Nephron progenitor cell (in vitro differentiated cells): Measurements from ENCODE around the gene FBXL17.

Experiments used
- DNase-seq: peaks from one replicate; pipeline ENCODE4 v3.0.0; 2021
- H3K27ac Mint-ChIP-seq: 2 replicates; pipeline ENCODE4 v1.8.0; 2021; ENCODE audit warnings: mild to moderate bottlenecking, moderate library complexity, mixed read lengths
- H3K27me3 Mint-ChIP-seq: 2 replicates; pipeline ENCODE4 v1.8.0; 2021; ENCODE audit warnings: mild to moderate bottlenecking, low read depth, mixed read lengths; ENCODE audit not compliant: poor library complexity
- H3K36me3 Mint-ChIP-seq: 2 replicates; pipeline ENCODE4 v1.8.0; 2021; ENCODE audit warnings: low read depth, mixed read lengths
- H3K4me1 Mint-ChIP-seq: 2 replicates; pipeline ENCODE4 v1.8.0; 2021; ENCODE audit warnings: mixed read lengths
- H3K4me3 Mint-ChIP-seq: 2 replicates; pipeline ENCODE4 v1.8.0; 2021; ENCODE audit warnings: mild to moderate bottlenecking, moderate library complexity, mixed read lengths
- H3K9me3 Mint-ChIP-seq: 2 replicates; pipeline ENCODE4 v1.8.0; 2021; ENCODE audit warnings: mild to moderate bottlenecking, moderate library complexity, mixed read lengths
- TF ChIP-seq, protein P1 (sequence below): fragments of 200-600 bp; sonication (generic); IDR thresholded peaks from 2 replicates; pipeline ENCODE4 v1.5.0; 2021; ENCODE audit warnings: antibody characterized with exemption

Gene FBXL17

DNA sequence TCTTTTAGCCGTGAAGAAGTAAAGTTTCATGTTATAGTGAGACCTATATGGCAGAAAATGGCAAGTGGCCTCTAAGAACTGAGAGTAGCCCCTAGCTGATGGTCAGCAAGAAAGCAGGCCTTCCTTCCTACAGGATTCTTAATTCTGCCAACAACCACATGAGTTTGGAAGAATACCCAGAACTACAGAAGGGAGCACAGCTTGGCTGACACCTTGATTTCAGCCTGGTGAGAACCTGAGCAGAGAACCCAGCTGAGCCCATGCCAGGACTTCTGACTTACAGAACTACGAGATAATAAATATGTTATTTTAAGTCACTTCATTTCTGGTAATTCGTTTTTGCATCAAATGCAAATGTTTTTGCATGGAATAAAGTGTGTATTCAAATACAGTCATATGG is 5.9 kb upstream of the FBXL17 start:
- TF ChIP-seq, protein P1, sequence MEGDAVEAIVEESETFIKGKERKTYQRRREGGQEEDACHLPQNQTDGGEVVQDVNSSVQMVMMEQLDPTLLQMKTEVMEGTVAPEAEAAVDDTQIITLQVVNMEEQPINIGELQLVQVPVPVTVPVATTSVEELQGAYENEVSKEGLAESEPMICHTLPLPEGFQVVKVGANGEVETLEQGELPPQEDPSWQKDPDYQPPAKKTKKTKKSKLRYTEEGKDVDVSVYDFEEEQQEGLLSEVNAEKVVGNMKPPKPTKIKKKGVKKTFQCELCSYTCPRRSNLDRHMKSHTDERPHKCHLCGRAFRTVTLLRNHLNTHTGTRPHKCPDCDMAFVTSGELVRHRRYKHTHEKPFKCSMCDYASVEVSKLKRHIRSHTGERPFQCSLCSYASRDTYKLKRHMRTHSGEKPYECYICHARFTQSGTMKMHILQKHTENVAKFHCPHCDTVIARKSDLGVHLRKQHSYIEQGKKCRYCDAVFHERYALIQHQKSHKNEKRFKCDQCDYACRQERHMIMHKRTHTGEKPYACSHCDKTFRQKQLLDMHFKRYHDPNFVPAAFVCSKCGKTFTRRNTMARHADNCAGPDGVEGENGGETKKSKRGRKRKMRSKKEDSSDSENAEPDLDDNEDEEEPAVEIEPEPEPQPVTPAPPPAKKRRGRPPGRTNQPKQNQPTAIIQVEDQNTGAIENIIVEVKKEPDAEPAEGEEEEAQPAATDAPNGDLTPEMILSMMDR, result no peak
- Mint-ChIP-seq H3K27ac (no peak overlapping the region), H3K4me3 (no peak overlapping the region), H3K36me3 (no peaks in the 10 kb centered on the region), H3K9me3 (no peaks in the 10 kb centered on the region), H3K4me1 (peaks cover 13% of the 10 kb centered on the region), H3K27me3 (no peaks in the 10 kb centered on the region)
- DNase-seq, result no peak

- H3K9me3 Mint-ChIP-seq, result no peaks in the 10 kb centered on the region
- H3K27me3 Mint-ChIP-seq, result no peaks in the 10 kb centered on the region
- H3K4me1 Mint-ChIP-seq, result peaks cover 19% of the 10 kb centered on the region
- no peak for DNase-seq
- no peak overlapping the region for H3K27ac Mint-ChIP-seq
- H3K36me3 Mint-ChIP-seq, result no peaks in the 10 kb centered on the region
- no peak overlapping the region for H3K4me3 Mint-ChIP-seq
- TF ChIP-seq, protein P1, result no peak
Measured at GRCh38 chr5:108386345-108387061, 4.6 kb upstream of the FBXL17 start.

GRCh38 chr5:108384741-108385140 is 2.8 kb upstream of the FBXL17 start:
- TF ChIP-seq, protein P1, result no peak
- Mint-ChIP-seq H3K9me3 (no peaks in the 10 kb centered on the region), H3K27ac (no peak overlapping the region), H3K36me3 (no peaks in the 10 kb centered on the region), H3K27me3 (no peaks in the 10 kb centered on the region), H3K4me3 (no peak overlapping the region), H3K4me1 (peaks cover 23% of the 10 kb centered on the region)
- no peak for DNase-seq

DNA sequence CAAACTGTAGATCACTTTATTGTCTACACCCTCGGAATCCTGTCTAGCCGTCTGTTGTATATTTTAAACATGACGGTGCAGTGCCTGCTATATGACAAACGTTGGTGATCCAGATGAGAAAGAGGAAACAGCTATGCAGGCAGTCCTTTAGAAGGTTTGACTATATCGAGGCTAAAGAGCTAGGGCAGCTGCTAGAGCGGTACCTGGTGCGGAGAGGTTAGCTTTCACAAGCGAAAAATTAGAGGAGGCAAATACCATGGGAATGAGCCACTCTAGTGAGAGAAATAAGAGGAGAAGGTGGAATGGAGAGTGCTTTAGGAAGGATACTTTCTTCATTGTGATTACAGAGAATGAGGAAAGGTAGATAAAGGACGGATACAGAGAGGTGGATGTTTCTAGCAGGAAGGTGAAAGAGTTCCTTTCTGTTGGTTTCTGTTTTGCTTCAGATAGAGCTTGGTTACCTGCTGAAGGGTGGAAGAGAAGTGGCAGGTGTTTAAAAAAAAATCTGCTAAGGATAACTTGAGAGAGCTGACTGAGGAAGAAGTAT is 959 bp upstream of the FBXL17 start:
- peaks cover 39% of the 10 kb centered on the region for H3K4me1 Mint-ChIP-seq
- H3K9me3 Mint-ChIP-seq, result peaks cover 5% of the 10 kb centered on the region
- TF ChIP-seq, protein P1, result no peak
- peak overlapping the region; percentile 96 for H3K27ac Mint-ChIP-seq
- H3K27me3 Mint-ChIP-seq, result no peaks in the 10 kb centered on the region
- no peak for DNase-seq
- H3K36me3 Mint-ChIP-seq, result peaks cover 7% of the 10 kb centered on the region
- H3K4me3 Mint-ChIP-seq, result peak overlapping the region; percentile 80

- TF ChIP-seq, protein P1, result no peak
- Mint-ChIP-seq H3K27ac (peak overlapping the region; percentile 71), H3K36me3 (peaks cover 20% of the 10 kb centered on the region), H3K4me1 (peaks cover 39% of the 10 kb centered on the region), H3K4me3 (peak overlapping the region; percentile 77), H3K9me3 (peaks cover 17% of the 10 kb centered on the region), H3K27me3 (no peaks in the 10 kb centered on the region)
- peak; percentile 72 for DNase-seq
Measured at GRCh38 chr5:108381350-108381953, 446 bp downstream of the FBXL17 start.
